WTC11 (cell line): Measurements from ENCODE around the gene FMC1. TPM values are rescaled to one million over a fixed set of nuclear protein-coding genes. Genes with fewer than 3 reads are reported as not detected.
A peak's percentile ranks its signal among the peaks of the same experiment; 100 is the strongest.

Experiments used
- ATAC-seq: fragments of 200-7000 bp; cut with Tn5 transposase; 2 replicates; pipeline ENCODE4 v1.10.0; 2021; ENCODE audit warnings: mild to moderate bottlenecking, moderate library complexity
- Bru-seq: library from RNA; stranded (reverse); fragments of 400-500 nt; gene quantifications from one replicate; lab custom pipeline; 2021; lab: Mats Ljungman, UMichigan
- CTCF ChIA-PET: fragments of 300-600 bp; sonication (Branson Sonifier 250); formaldehyde crosslinking; loops from one replicate; lab custom pipeline; 2021; ENCODE audit warnings: antibody characterized with exemption; lab: Charles Lee
- POLR2A ChIA-PET: fragments of 350-600 bp; sonication (Branson Sonifier 250); formaldehyde crosslinking; loops from one replicate; lab custom pipeline; 2021; ENCODE audit warnings: antibody characterized with exemption; lab: Charles Lee
- DNase-seq: peaks from one replicate; pipeline ENCODE4 v3.0.0; 2021; ENCODE audit warnings: low spot score
- H3K27ac Mint-ChIP-seq: 2 replicates; pipeline ENCODE4 v1.8.0; 2021; ENCODE audit warnings: mixed read lengths
- H3K27me3 Mint-ChIP-seq: 2 replicates; pipeline ENCODE4 v1.8.0; 2021; ENCODE audit warnings: low read depth, mild to moderate bottlenecking, moderate library complexity, mixed read lengths
- H3K36me3 Mint-ChIP-seq: 2 replicates; pipeline ENCODE4 v1.8.0; 2021; ENCODE audit warnings: mixed read lengths
- H3K4me1 Mint-ChIP-seq: 2 replicates; pipeline ENCODE4 v1.8.0; 2022; ENCODE audit warnings: mixed read lengths
- H3K4me3 Mint-ChIP-seq: 2 replicates; pipeline ENCODE4 v1.8.0; 2021; ENCODE audit warnings: mild to moderate bottlenecking, moderate library complexity, mixed read lengths
- H3K9me3 Mint-ChIP-seq: 2 replicates; pipeline ENCODE4 v1.8.0; 2021; ENCODE audit warnings: mixed read lengths
- EMX1 ChIP-seq: fragments of 250-450 bp; sonication (Bioruptor Pico); IDR thresholded peaks from 2 replicates; pipeline ENCODE4 v1.8.0; 2021; ENCODE audit warnings: mild to moderate bottlenecking
- MYBL2 ChIP-seq: sonication (generic); formaldehyde crosslinking; IDR thresholded peaks from 2 replicates; pipeline ENCODE4 v1.8.1; 2023; ENCODE audit warnings: mild to moderate bottlenecking, moderate library complexity, missing genetic modification reagents
- NFATC4 ChIP-seq: fragments of 250-450 bp; sonication (Bioruptor Pico); IDR thresholded peaks from 2 replicates; pipeline ENCODE4 v1.9.0; 2021; ENCODE audit warnings: mild to moderate bottlenecking
- ZNF263 ChIP-seq: sonication (generic); formaldehyde crosslinking; IDR thresholded peaks from 2 replicates; pipeline ENCODE4 v1.8.1; 2022; ENCODE audit warnings: low read depth, mild to moderate bottlenecking, moderate library complexity, missing genetic modification reagents
- ZNF396 ChIP-seq: fragments of 250-450 bp; sonication (Bioruptor Pico); IDR thresholded peaks from 2 replicates; pipeline ENCODE4 v1.8.0; 2021; ENCODE audit warnings: mild to moderate bottlenecking, moderate library complexity, borderline replicate concordance
- ZNF416 ChIP-seq: fragments of 250-450 bp; sonication (Bioruptor Pico); IDR thresholded peaks from 2 replicates; pipeline ENCODE4 v1.9.0; 2021; ENCODE audit warnings: mild to moderate bottlenecking, inconsistent platforms
- long read RNA-seq, 3 experiments: library from RNA in 1 of 3; library from capped mRNA in 1 of 3; library from polyadenylated mRNA in 1 of 3; unstranded in 2 of 3; stranded (forward) in 1 of 3; transcript quantifications; one replicate each; pipeline ENCODE4 v2.0.0, GENCODE V29; 2021
- total RNA-seq: library from RNA; stranded (reverse); gene quantifications from 3 replicates; pipeline ENCODE4 v1.2.3, GENCODE V29; 2021
- TF ChIP-seq, protein P1 (sequence below): fragments of 250-450 bp; sonication (Bioruptor Pico); IDR thresholded peaks from 2 replicates; pipeline ENCODE4 v1.9.0; 2021; ENCODE audit warnings: mild to moderate bottlenecking, borderline replicate concordance
- TF ChIP-seq, protein P2 (sequence below): sonication (generic); formaldehyde crosslinking; IDR thresholded peaks from 2 replicates; pipeline ENCODE4 v1.8.1; 2023; ENCODE audit warnings: mild to moderate bottlenecking, missing genetic modification reagents
- TF ChIP-seq, protein P3 (sequence below): sonication (generic); formaldehyde crosslinking; IDR thresholded peaks from 2 replicates; pipeline ENCODE4 v1.8.0; 2022; ENCODE audit warnings: mild to moderate bottlenecking, missing genetic modification reagents
- TF ChIP-seq, protein P4 (sequence below): sonication (generic); formaldehyde crosslinking; IDR thresholded peaks from 2 replicates; pipeline ENCODE4 v1.8.0; 2023; ENCODE audit warnings: missing genetic modification reagents, mild to moderate bottlenecking, borderline replicate concordance
- TF ChIP-seq, protein P5 (sequence below): sonication (generic); formaldehyde crosslinking; IDR thresholded peaks from 2 replicates; pipeline ENCODE4 v1.8.1; 2023; ENCODE audit warnings: mild to moderate bottlenecking, moderate library complexity, missing genetic modification reagents
- TF ChIP-seq, protein P6 (sequence below): sonication (generic); formaldehyde crosslinking; IDR thresholded peaks from 2 replicates; pipeline ENCODE4 v1.8.1; 2022; ENCODE audit warnings: mild to moderate bottlenecking, moderate library complexity, missing genetic modification reagents
- TF ChIP-seq, protein P7 (sequence below): sonication (generic); formaldehyde crosslinking; IDR thresholded peaks from 2 replicates; pipeline ENCODE4 v1.8.0; 2022; ENCODE audit warnings: mild to moderate bottlenecking, missing genetic modification reagents
- TF ChIP-seq, protein P8 (sequence below): sonication (generic); formaldehyde crosslinking; IDR thresholded peaks from 2 replicates; pipeline ENCODE4 v1.8.0; 2023; ENCODE audit warnings: mild to moderate bottlenecking, missing genetic modification reagents

FMC1 gene, protein sequence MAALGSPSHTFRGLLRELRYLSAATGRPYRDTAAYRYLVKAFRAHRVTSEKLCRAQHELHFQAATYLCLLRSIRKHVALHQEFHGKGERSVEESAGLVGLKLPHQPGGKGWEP
- total RNA-seq (14.3 to 16.7 TPM (median 16.3 TPM) in 3 replicates), Bru-seq, nascent RNA (percentile 62 among the genes with signal in this experiment)
- long read RNA-seq, experiment 1, transcript FMC1-201 (2 exons, 1,210 nt): major isoform, 17 of 18 reads
- long read RNA-seq, experiment 1, partial matches to known transcripts: 0 of 18 reads
- long read RNA-seq, experiment 1, other reads (novel, unspliced or antisense): 0 of 18 reads
- long read RNA-seq, experiment 2, transcript FMC1-201 (2 exons, 1,210 nt): major isoform, 22 of 23 reads
- long read RNA-seq, experiment 2, partial matches to known transcripts: 0 of 23 reads
- long read RNA-seq, experiment 2, other reads (novel, unspliced or antisense): 0 of 23 reads
- long read RNA-seq, experiment 3, partial matches to known transcripts: 0 of 2 reads
- long read RNA-seq, experiment 3, other reads (novel, unspliced or antisense): 0 of 2 reads

DNA sequence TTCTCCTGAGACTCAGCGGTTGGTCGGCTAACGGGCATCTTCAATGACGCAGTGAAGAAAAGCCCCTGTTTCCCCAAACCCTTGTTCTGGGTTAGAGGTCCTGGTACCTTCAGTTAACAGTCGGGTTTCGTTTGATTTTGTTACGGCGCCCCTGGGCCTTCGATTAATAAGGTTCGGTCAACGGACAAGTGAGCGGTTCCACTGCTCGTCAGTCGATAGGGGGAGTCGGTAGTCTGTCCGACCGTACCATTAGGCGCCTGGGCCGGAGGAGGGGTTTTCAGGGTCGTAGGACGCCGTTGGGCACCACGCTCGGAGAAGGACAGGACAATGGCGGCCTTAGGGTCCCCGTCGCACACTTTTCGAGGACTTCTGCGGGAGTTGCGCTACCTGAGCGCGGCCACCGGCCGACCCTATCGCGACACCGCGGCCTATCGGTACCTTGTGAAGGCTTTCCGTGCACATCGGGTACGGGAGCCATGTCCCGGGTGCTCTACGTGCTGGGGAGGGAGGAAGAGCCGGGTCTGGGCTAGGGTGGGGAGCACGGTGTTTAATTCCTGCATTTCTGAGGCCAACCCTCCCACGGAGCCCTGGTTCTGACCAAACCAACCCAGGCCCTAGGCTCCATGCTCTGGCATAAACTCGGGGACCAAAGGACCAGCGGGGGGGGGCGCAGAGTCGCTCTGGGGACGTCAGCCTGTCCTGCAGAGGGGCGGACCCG is at the start of gene FMC1:
TSS of gene FMC1 (plus strand) at position 280 of the 718 bp plus-strand sequence. CDS start at position 328, 48 bp downstream.
- H3K27me3 Mint-ChIP-seq: peaks cover 9% of the 10 kb centered on the region
- H3K36me3 Mint-ChIP-seq: peaks cover 13% of the 10 kb centered on the region
- DNase-seq: peak; percentile 90
- ChIA-PET CTCF (no interaction called here), POLR2A (interaction anchor here (1.8 kb wide), 1 partner anchor 18 kb away, joined by 12 read pairs; the partner anchor contains the start of gene LUC7L2)
- peak; percentile 76 for ATAC-seq
- H3K27ac Mint-ChIP-seq: peak within 1 kb of the TSS; percentile 99
- H3K4me3 Mint-ChIP-seq: peak within 1 kb of the TSS; percentile 92
- H3K9me3 Mint-ChIP-seq: peaks cover 10% of the 10 kb centered on the region
- H3K4me1 Mint-ChIP-seq: peaks cover 7% of the 10 kb centered on the region
- TF ChIP-seq, protein P1, sequence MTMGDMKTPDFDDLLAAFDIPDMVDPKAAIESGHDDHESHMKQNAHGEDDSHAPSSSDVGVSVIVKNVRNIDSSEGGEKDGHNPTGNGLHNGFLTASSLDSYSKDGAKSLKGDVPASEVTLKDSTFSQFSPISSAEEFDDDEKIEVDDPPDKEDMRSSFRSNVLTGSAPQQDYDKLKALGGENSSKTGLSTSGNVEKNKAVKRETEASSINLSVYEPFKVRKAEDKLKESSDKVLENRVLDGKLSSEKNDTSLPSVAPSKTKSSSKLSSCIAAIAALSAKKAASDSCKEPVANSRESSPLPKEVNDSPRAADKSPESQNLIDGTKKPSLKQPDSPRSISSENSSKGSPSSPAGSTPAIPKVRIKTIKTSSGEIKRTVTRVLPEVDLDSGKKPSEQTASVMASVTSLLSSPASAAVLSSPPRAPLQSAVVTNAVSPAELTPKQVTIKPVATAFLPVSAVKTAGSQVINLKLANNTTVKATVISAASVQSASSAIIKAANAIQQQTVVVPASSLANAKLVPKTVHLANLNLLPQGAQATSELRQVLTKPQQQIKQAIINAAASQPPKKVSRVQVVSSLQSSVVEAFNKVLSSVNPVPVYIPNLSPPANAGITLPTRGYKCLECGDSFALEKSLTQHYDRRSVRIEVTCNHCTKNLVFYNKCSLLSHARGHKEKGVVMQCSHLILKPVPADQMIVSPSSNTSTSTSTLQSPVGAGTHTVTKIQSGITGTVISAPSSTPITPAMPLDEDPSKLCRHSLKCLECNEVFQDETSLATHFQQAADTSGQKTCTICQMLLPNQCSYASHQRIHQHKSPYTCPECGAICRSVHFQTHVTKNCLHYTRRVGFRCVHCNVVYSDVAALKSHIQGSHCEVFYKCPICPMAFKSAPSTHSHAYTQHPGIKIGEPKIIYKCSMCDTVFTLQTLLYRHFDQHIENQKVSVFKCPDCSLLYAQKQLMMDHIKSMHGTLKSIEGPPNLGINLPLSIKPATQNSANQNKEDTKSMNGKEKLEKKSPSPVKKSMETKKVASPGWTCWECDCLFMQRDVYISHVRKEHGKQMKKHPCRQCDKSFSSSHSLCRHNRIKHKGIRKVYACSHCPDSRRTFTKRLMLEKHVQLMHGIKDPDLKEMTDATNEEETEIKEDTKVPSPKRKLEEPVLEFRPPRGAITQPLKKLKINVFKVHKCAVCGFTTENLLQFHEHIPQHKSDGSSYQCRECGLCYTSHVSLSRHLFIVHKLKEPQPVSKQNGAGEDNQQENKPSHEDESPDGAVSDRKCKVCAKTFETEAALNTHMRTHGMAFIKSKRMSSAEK (CRISPR knock-in tag): peak; percentile 80; the same call in 1 of the 2 replicates
- TF ChIP-seq ZNF263 (CRISPR knock-in tag) (no peak), ZNF396 (CRISPR knock-in tag) (no peak), EMX1 (peak; percentile 18; the same call in 1 of the 2 replicates), NFATC4 (CRISPR knock-in tag) (peak; percentile 71), MYBL2 (CRISPR knock-in tag) (peak; percentile 87), ZNF416 (peak; percentile 71; the same call in 1 of the 2 replicates)
- TF ChIP-seq, protein P2, sequence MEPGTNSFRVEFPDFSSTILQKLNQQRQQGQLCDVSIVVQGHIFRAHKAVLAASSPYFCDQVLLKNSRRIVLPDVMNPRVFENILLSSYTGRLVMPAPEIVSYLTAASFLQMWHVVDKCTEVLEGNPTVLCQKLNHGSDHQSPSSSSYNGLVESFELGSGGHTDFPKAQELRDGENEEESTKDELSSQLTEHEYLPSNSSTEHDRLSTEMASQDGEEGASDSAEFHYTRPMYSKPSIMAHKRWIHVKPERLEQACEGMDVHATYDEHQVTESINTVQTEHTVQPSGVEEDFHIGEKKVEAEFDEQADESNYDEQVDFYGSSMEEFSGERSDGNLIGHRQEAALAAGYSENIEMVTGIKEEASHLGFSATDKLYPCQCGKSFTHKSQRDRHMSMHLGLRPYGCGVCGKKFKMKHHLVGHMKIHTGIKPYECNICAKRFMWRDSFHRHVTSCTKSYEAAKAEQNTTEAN (CRISPR knock-in tag): 0 out of 2 replicates have a peak, but pooled peaks have one; percentile 54
- TF ChIP-seq, protein P3, sequence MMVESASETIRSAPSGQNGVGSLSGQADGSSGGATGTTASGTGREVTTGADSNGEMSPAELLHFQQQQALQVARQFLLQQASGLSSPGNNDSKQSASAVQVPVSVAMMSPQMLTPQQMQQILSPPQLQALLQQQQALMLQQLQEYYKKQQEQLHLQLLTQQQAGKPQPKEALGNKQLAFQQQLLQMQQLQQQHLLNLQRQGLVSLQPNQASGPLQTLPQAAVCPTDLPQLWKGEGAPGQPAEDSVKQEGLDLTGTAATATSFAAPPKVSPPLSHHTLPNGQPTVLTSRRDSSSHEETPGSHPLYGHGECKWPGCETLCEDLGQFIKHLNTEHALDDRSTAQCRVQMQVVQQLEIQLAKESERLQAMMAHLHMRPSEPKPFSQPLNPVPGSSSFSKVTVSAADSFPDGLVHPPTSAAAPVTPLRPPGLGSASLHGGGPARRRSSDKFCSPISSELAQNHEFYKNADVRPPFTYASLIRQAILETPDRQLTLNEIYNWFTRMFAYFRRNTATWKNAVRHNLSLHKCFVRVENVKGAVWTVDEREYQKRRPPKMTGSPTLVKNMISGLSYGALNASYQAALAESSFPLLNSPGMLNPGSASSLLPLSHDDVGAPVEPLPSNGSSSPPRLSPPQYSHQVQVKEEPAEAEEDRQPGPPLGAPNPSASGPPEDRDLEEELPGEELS (CRISPR knock-in tag): peak; percentile 65; the same call in 1 of the 2 replicates
- TF ChIP-seq, protein P4, sequence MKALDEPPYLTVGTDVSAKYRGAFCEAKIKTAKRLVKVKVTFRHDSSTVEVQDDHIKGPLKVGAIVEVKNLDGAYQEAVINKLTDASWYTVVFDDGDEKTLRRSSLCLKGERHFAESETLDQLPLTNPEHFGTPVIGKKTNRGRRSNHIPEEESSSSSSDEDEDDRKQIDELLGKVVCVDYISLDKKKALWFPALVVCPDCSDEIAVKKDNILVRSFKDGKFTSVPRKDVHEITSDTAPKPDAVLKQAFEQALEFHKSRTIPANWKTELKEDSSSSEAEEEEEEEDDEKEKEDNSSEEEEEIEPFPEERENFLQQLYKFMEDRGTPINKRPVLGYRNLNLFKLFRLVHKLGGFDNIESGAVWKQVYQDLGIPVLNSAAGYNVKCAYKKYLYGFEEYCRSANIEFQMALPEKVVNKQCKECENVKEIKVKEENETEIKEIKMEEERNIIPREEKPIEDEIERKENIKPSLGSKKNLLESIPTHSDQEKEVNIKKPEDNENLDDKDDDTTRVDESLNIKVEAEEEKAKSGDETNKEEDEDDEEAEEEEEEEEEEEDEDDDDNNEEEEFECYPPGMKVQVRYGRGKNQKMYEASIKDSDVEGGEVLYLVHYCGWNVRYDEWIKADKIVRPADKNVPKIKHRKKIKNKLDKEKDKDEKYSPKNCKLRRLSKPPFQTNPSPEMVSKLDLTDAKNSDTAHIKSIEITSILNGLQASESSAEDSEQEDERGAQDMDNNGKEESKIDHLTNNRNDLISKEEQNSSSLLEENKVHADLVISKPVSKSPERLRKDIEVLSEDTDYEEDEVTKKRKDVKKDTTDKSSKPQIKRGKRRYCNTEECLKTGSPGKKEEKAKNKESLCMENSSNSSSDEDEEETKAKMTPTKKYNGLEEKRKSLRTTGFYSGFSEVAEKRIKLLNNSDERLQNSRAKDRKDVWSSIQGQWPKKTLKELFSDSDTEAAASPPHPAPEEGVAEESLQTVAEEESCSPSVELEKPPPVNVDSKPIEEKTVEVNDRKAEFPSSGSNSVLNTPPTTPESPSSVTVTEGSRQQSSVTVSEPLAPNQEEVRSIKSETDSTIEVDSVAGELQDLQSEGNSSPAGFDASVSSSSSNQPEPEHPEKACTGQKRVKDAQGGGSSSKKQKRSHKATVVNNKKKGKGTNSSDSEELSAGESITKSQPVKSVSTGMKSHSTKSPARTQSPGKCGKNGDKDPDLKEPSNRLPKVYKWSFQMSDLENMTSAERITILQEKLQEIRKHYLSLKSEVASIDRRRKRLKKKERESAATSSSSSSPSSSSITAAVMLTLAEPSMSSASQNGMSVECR (CRISPR knock-in tag): peak; percentile 73; the same call in 1 of the 2 replicates
- TF ChIP-seq, protein P5, sequence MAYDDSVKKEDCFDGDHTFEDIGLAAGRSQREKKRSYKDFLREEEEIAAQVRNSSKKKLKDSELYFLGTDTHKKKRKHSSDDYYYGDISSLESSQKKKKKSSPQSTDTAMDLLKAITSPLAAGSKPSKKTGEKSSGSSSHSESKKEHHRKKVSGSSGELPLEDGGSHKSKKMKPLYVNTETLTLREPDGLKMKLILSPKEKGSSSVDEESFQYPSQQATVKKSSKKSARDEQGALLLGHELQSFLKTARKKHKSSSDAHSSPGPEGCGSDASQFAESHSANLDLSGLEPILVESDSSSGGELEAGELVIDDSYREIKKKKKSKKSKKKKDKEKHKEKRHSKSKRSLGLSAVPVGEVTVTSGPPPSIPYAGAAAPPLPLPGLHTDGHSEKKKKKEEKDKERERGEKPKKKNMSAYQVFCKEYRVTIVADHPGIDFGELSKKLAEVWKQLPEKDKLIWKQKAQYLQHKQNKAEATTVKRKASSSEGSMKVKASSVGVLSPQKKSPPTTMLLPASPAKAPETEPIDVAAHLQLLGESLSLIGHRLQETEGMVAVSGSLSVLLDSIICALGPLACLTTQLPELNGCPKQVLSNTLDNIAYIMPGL (CRISPR knock-in tag): peak; percentile 52; the same call in 1 of the 2 replicates
- TF ChIP-seq, protein P6, sequence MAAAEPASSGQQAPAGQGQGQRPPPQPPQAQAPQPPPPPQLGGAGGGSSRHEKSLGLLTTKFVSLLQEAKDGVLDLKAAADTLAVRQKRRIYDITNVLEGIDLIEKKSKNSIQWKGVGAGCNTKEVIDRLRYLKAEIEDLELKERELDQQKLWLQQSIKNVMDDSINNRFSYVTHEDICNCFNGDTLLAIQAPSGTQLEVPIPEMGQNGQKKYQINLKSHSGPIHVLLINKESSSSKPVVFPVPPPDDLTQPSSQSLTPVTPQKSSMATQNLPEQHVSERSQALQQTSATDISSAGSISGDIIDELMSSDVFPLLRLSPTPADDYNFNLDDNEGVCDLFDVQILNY (CRISPR knock-in tag): peak; percentile 44; the same call in 1 of the 2 replicates
- TF ChIP-seq, protein P7, sequence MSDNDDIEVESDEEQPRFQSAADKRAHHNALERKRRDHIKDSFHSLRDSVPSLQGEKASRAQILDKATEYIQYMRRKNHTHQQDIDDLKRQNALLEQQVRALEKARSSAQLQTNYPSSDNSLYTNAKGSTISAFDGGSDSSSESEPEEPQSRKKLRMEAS (CRISPR knock-in tag): peak; percentile 74
- TF ChIP-seq, protein P8, sequence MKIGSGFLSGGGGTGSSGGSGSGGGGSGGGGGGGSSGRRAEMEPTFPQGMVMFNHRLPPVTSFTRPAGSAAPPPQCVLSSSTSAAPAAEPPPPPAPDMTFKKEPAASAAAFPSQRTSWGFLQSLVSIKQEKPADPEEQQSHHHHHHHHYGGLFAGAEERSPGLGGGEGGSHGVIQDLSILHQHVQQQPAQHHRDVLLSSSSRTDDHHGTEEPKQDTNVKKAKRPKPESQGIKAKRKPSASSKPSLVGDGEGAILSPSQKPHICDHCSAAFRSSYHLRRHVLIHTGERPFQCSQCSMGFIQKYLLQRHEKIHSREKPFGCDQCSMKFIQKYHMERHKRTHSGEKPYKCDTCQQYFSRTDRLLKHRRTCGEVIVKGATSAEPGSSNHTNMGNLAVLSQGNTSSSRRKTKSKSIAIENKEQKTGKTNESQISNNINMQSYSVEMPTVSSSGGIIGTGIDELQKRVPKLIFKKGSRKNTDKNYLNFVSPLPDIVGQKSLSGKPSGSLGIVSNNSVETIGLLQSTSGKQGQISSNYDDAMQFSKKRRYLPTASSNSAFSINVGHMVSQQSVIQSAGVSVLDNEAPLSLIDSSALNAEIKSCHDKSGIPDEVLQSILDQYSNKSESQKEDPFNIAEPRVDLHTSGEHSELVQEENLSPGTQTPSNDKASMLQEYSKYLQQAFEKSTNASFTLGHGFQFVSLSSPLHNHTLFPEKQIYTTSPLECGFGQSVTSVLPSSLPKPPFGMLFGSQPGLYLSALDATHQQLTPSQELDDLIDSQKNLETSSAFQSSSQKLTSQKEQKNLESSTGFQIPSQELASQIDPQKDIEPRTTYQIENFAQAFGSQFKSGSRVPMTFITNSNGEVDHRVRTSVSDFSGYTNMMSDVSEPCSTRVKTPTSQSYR: peak; percentile 57; the same call in 1 of the 2 replicates
